Neural progenitor cell (in vitro differentiated cells): ENCODE data around the gene CARNS1. TPM values are rescaled to one million over a fixed set of nuclear protein-coding genes. Genes with fewer than 3 reads are reported as not detected.

ENCODE experiments used
- DNase-seq: peaks from one replicate; pipeline ENCODE4 v3.0.0-alpha.2; 2016; ENCODE audit warnings: low spot score
- H2AFZ ChIP-seq: fragments of 200-600 bp; sonication (generic); replicated peaks from 2 replicates; pipeline ENCODE4 v1.6.1; 2016; ENCODE audit warnings: antibody characterized with exemption
- H3F3A ChIP-seq: fragments of 200-600 bp; sonication (generic); 2 replicates; pipeline ENCODE4 v1.6.1; 2016; ENCODE audit warnings: antibody characterized with exemption, low read depth
- H3K27ac ChIP-seq: fragments of 200-600 bp; sonication (generic); 2 replicates; pipeline ENCODE4 v1.5.1; 2016; ENCODE audit warnings: mild to moderate bottlenecking
- H3K27me3 ChIP-seq: fragments of 200-600 bp; sonication (generic); 2 replicates; pipeline ENCODE4 v1.6.1; 2016; ENCODE audit warnings: mild to moderate bottlenecking, moderate library complexity
- H3K36me3 ChIP-seq: fragments of 200-600 bp; sonication (generic); 2 replicates; pipeline ENCODE4 v1.5.1; 2016
- H3K4me1 ChIP-seq: fragments of 200-600 bp; sonication (generic); 2 replicates; pipeline ENCODE4 v1.6.1; 2016; ENCODE audit warnings: mixed run types
- H3K4me2 ChIP-seq: fragments of 200-600 bp; sonication (generic); 2 replicates; pipeline ENCODE4 v1.6.1; 2016
- H3K4me3 ChIP-seq: fragments of 200-600 bp; sonication (generic); 2 replicates; pipeline ENCODE4 v1.5.1; 2016
- H3K79me2 ChIP-seq: fragments of 200-600 bp; sonication (generic); 2 replicates; pipeline ENCODE4 v1.6.1; 2016; ENCODE audit warnings: low read depth
- H3K9ac ChIP-seq: fragments of 200-600 bp; sonication (generic); 2 replicates; pipeline ENCODE4 v1.6.1; 2016
- H3K9me3 ChIP-seq: fragments of 200-600 bp; sonication (generic); 2 replicates; pipeline ENCODE4 v1.5.1; 2016; ENCODE audit warnings: low read depth
- H4K20me1 ChIP-seq: fragments of 200-600 bp; sonication (generic); 2 replicates; pipeline ENCODE4 v1.6.1; 2016; ENCODE audit warnings: low read depth
- H3K27ac Mint-ChIP-seq: 3 replicates; pipeline ENCODE4 v1.8.0; 2021; ENCODE audit warnings: mixed read lengths
- H3K27me3 Mint-ChIP-seq: 2 replicates; pipeline ENCODE4 v1.8.0; 2022; ENCODE audit warnings: low read depth, mild to moderate bottlenecking, inconsistent platforms, moderate library complexity, mixed read lengths; ENCODE audit not compliant: insufficient read depth
- H3K36me3 Mint-ChIP-seq: 3 replicates; pipeline ENCODE4 v1.8.0; 2021; ENCODE audit warnings: mixed read lengths
- H3K4me1 Mint-ChIP-seq: 3 replicates; pipeline ENCODE4 v1.8.0; 2021; ENCODE audit warnings: mixed read lengths
- H3K4me3 Mint-ChIP-seq: 3 replicates; pipeline ENCODE4 v1.8.0; 2021; ENCODE audit warnings: mild to moderate bottlenecking, moderate library complexity, mixed read lengths
- H3K9me3 Mint-ChIP-seq: 3 replicates; pipeline ENCODE4 v1.8.0; 2020; ENCODE audit warnings: mixed read lengths
- EZH2 ChIP-seq: fragments of 200-600 bp; sonication (generic); IDR thresholded peaks from 2 replicates; pipeline ENCODE4 v1.6.1; 2017; ENCODE audit warnings: antibody characterized with exemption, mild to moderate bottlenecking, moderate library complexity
- EZH2phosphoT487 ChIP-seq: fragments of 200-600 bp; sonication (generic); IDR thresholded peaks from 2 replicates; pipeline ENCODE4 v1.6.1; 2017; ENCODE audit warnings: antibody characterized with exemption
- total RNA-seq: library from RNA; depleted of rRNA; stranded (reverse); fragments of >200 nt; gene quantifications from 2 replicates; pipeline ENCODE4 v1.2.3, GENCODE V29; 2015; ENCODE audit warnings: low replicate concordance
- TF ChIP-seq, protein P1 (sequence below): fragments of 200-600 bp; sonication (generic); IDR thresholded peaks from 2 replicates; pipeline ENCODE4 v1.5.1; 2017; ENCODE audit warnings: antibody characterized with exemption, mild to moderate bottlenecking

The CARNS1 gene
- total RNA-seq, 1 donor from 2014 or later = 0.52 TPM

DNA sequence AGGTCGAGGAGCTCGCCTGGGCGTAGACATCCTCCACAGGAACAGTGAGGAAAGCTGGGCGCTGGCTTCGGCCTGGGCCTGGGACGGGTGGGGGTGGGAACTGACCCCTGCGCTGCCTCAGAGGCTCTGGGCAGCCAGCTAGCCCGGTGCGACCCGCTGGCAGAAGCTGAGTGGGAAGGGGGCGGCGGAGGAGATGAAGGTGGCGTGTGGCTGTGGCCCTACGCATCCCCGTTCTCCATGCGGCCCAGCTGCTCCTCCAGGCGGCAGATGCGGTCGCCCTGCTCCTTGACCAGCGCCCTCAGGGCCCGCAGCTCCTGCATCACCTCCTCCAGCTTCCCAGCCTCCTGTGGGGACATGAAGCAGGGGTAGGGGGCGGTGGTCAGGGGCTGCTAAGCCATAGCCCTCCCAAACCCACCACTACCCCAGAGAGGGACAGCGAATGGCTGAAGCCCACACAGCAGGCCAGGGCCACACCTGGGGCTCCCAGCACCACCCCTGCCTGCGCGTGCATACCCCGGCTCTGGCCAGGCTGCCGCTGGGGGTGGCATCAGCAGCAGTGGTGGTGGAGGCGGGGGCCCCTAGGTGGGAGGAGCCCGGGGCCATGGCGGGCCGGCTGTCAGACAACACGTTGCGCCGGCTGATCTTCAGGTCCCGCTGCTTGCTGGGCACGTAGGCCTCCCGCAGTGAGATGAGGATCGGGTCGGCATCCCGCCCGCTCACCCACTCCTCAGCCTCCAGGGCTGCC is 22.9 kb downstream of the CARNS1 start:
- Histone ChIP-seq H3F3A (peaks cover 7% of the 10 kb centered on the region), H3K4me3 (no peak overlapping the region), H3K36me3 (no peaks in the 10 kb centered on the region), H3K9ac (no peak overlapping the region), H3K27me3 (no peaks in the 10 kb centered on the region), H2AFZ (no peak overlapping the region), H3K4me1 (no peaks in the 10 kb centered on the region), H3K4me2 (no peak overlapping the region), H4K20me1 (no peaks in the 10 kb centered on the region), H3K27ac (no peak overlapping the region), H3K79me2 (no peaks in the 10 kb centered on the region), H3K9me3 (no peaks in the 10 kb centered on the region)
- Mint-ChIP-seq H3K27me3 (peaks cover 2% of the 10 kb centered on the region), H3K4me3 (no peak overlapping the region), H3K27ac (no peak overlapping the region), H3K4me1 (peaks cover 6% of the 10 kb centered on the region), H3K36me3 (peaks cover 8% of the 10 kb centered on the region), H3K9me3 (no peaks in the 10 kb centered on the region)
- TF ChIP-seq EZH2 (no peak), EZH2phosphoT487 (no peak)
- TF ChIP-seq, protein P1, sequence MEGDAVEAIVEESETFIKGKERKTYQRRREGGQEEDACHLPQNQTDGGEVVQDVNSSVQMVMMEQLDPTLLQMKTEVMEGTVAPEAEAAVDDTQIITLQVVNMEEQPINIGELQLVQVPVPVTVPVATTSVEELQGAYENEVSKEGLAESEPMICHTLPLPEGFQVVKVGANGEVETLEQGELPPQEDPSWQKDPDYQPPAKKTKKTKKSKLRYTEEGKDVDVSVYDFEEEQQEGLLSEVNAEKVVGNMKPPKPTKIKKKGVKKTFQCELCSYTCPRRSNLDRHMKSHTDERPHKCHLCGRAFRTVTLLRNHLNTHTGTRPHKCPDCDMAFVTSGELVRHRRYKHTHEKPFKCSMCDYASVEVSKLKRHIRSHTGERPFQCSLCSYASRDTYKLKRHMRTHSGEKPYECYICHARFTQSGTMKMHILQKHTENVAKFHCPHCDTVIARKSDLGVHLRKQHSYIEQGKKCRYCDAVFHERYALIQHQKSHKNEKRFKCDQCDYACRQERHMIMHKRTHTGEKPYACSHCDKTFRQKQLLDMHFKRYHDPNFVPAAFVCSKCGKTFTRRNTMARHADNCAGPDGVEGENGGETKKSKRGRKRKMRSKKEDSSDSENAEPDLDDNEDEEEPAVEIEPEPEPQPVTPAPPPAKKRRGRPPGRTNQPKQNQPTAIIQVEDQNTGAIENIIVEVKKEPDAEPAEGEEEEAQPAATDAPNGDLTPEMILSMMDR = no peak
- DNase-seq = no peak

- Histone ChIP-seq H3K4me2 (no peak overlapping the region), H3K9ac (no peak overlapping the region), H4K20me1 (no peaks in the 10 kb centered on the region), H3K4me1 (no peaks in the 10 kb centered on the region), H3K36me3 (no peaks in the 10 kb centered on the region), H3K27me3 (no peaks in the 10 kb centered on the region), H2AFZ (no peak overlapping the region), H3K4me3 (no peak overlapping the region), H3K27ac (no peak overlapping the region), H3F3A (peaks cover 19% of the 10 kb centered on the region), H3K79me2 (no peaks in the 10 kb centered on the region), H3K9me3 (no peaks in the 10 kb centered on the region)
- Mint-ChIP-seq H3K36me3 (peaks cover 8% of the 10 kb centered on the region), H3K4me3 (peak overlapping the region; percentile 67), H3K27ac (peak overlapping the region; percentile 85), H3K27me3 (peaks cover 2% of the 10 kb centered on the region), H3K4me1 (peaks cover 6% of the 10 kb centered on the region), H3K9me3 (no peaks in the 10 kb centered on the region)
- TF ChIP-seq EZH2 (no peak), EZH2phosphoT487 (no peak)
- TF ChIP-seq, protein P1 = peak; percentile 16
- DNase-seq = no peak
Measured at GRCh38 chr11:67439321-67440228, 24.1 kb downstream of the CARNS1 start.

DNA sequence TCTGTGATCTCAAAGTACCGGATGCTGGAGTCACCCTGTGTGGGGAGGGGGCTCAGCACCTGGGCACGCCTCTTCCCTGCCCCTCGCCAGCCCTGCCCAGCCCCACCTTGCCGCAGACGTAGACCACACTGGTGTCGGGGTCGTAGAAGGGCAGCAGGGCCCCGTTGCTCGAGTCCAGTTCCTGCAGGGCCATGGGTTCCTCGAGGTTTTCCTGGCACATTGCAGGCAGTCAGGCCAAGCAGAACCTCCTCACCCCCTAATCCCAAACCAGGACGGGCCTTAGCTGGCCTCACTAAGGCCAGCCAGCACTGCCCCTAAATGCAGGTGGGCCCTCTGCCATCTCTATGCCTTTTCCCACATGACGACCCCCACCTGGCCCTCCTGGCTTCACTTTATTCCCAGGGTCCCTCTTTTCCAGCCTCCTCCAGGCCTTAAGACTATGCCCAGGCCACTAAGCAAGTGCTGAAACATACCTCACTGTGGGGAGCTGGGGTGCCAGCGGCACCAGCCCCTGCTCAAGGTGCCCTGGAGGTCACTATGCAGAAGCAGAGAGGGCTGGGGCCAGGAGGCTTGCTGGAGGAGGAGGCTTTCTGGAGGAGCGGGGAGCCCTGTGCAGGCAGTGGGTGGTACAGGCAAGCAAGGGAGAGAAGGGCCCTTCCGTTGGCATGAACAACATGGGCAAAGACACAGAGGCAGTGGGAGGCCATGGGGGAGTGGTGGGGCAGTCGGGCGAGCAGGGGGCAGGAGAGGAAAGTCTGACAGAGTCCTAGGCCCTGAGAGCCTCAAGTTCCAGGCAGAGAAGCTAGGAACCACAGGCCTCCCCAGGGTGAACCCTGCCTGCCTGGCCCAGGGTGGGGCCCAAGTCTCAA is 25.0 kb downstream of the CARNS1 start:
- H3F3A ChIP-seq = peaks cover 19% of the 10 kb centered on the region
- H3K4me3 ChIP-seq = no peak overlapping the region
- H3K27me3 ChIP-seq = no peaks in the 10 kb centered on the region
- H4K20me1 ChIP-seq = no peaks in the 10 kb centered on the region
- peak overlapping the region; percentile 44 for H3K4me3 Mint-ChIP-seq
- H3K4me1 ChIP-seq = no peaks in the 10 kb centered on the region
- peaks cover 8% of the 10 kb centered on the region for H3K36me3 Mint-ChIP-seq
- H3K9me3 ChIP-seq = no peaks in the 10 kb centered on the region
- H3K27me3 Mint-ChIP-seq = peaks cover 2% of the 10 kb centered on the region
- no peaks in the 10 kb centered on the region for H3K36me3 ChIP-seq
- TF ChIP-seq EZH2phosphoT487 = no peak
- no peak for TF ChIP-seq EZH2
- TF ChIP-seq, protein P1 = no peak
- no peak overlapping the region for H3K9ac ChIP-seq
- H3K4me1 Mint-ChIP-seq = peaks cover 12% of the 10 kb centered on the region
- no peaks in the 10 kb centered on the region for H3K9me3 Mint-ChIP-seq
- no peaks in the 10 kb centered on the region for H3K79me2 ChIP-seq
- no peak overlapping the region for H3K4me2 ChIP-seq
- DNase-seq = no peak
- no peak overlapping the region for H3K27ac Mint-ChIP-seq
- no peak overlapping the region for H3K27ac ChIP-seq
- H2AFZ ChIP-seq = no peak overlapping the region
